HEK293 (cell line): ENCODE measurements around the gene DNAJC4.
"Not testable (repeated sequence)": the region's sequence is repeated elsewhere in the genome, so short reads cannot be mapped to it uniquely, and the experiment has no call there.

Experiments
- CTCF ChIA-PET: fragments of 350-600 bp; formaldehyde crosslinking; extraction: SDS; loops from one replicate; lab custom pipeline; 2021; ENCODE audit warnings: antibody characterized with exemption; lab: Yijun Ruan, JAX
- POLR2A ChIA-PET: fragments of 300-600 bp; formaldehyde crosslinking; extraction: SDS; loops from one replicate; lab custom pipeline; 2020; ENCODE audit warnings: antibody characterized with exemption, inconsistent platforms; lab: Yijun Ruan, JAX
- H3K27ac ChIP-seq: fragments of 200-500 bp; sonication (Bioruptor generic); 2 replicates; pipeline ENCODE4 v1.5.1; 2014; ENCODE audit warnings: low read depth, low read length, control low read depth, inconsistent platforms; ENCODE audit errors: extremely low read depth
- H3K36me3 ChIP-seq, 2 experiments: fragments of 200-500 bp in 1 of 2; sonication (Bioruptor generic) in 1 of 2; 1 replicate in 1 of 2; 2 replicates in 1 of 2; pipeline ENCODE4 v1.5.1; 2014 to 2017; ENCODE audit warnings: inconsistent platforms in 2 of 2, low read length in 2 of 2; ENCODE audit not compliant: control insufficient read depth in 2 of 2, insufficient read depth in 1 of 2
- H3K4me1 ChIP-seq: fragments of 200-500 bp; sonication (Bioruptor generic); 2 replicates; pipeline ENCODE4 v1.5.1; 2014; ENCODE audit warnings: mild to moderate bottlenecking, low read length, inconsistent platforms; ENCODE audit not compliant: control insufficient read depth, insufficient read depth
- H3K4me3 ChIP-seq: 2 replicates; pipeline ENCODE4 v1.5.1; 2011; ENCODE audit warnings: low read depth, mild to moderate bottlenecking, control low read depth, low read length, moderate library complexity
- H3K9me3 ChIP-seq: fragments of 200-500 bp; sonication (Bioruptor generic); 2 replicates; pipeline ENCODE4 v1.5.1; 2014; ENCODE audit warnings: low read depth, low read length, inconsistent platforms; ENCODE audit not compliant: control insufficient read depth, insufficient read depth
- GFI1B ChIP-seq: fragments of 450-650 bp; formaldehyde crosslinking; IDR thresholded peaks from 2 replicates; pipeline ENCODE4 v1.5.1; 2016; ENCODE audit warnings: missing biosample characterization, missing genetic modification characterization
- GLI4 ChIP-seq: fragments of 450-650 bp; formaldehyde crosslinking; IDR thresholded peaks from 2 replicates; pipeline ENCODE4 v1.5.1; 2016; ENCODE audit warnings: missing biosample characterization, missing genetic modification characterization
- GLIS2 ChIP-seq: fragments of 450-650 bp; formaldehyde crosslinking; IDR thresholded peaks from 2 replicates; pipeline ENCODE4 v1.5.1; 2016; ENCODE audit warnings: missing biosample characterization, missing genetic modification characterization
- HOXD13 ChIP-seq: sonication (generic); formaldehyde crosslinking; IDR thresholded peaks from 2 replicates; pipeline ENCODE4 v1.8.0; 2022; ENCODE audit warnings: missing genetic modification reagents, borderline replicate concordance
- IKZF3 ChIP-seq: fragments of 450-650 bp; IDR thresholded peaks from 2 replicates; pipeline ENCODE4 v1.5.0; 2018; ENCODE audit warnings: missing biosample characterization, mild to moderate bottlenecking, missing genetic modification characterization, moderate library complexity
- TCF7L2 ChIP-seq: IDR thresholded peaks from 2 replicates; pipeline ENCODE4 v1.6.1; 2011; ENCODE audit warnings: low read depth, mild to moderate bottlenecking, inconsistent platforms, low read length, moderate library complexity, borderline replicate concordance
- ZBTB17 ChIP-seq: fragments of 450-650 bp; formaldehyde crosslinking; IDR thresholded peaks from 2 replicates; pipeline ENCODE4 v1.5.1; 2016; ENCODE audit warnings: missing biosample characterization, missing genetic modification characterization
- ZBTB21 ChIP-seq: fragments of 450-650 bp; formaldehyde crosslinking; IDR thresholded peaks from 2 replicates; pipeline ENCODE4 v1.5.1; 2017; ENCODE audit warnings: missing biosample characterization, missing genetic modification characterization
- ZNF121 ChIP-seq: fragments of 450-650 bp; formaldehyde crosslinking; IDR thresholded peaks from 2 replicates; pipeline ENCODE4 v1.5.1; 2016; ENCODE audit warnings: missing biosample characterization, missing genetic modification characterization
- ZNF133 ChIP-seq: fragments of 450-650 bp; formaldehyde crosslinking; IDR thresholded peaks from 2 replicates; pipeline ENCODE4 v1.5.1; 2016; ENCODE audit warnings: missing biosample characterization, missing genetic modification characterization
- ZNF174 ChIP-seq: fragments of 450-650 bp; formaldehyde crosslinking; IDR thresholded peaks from 2 replicates; pipeline ENCODE4 v1.5.0; 2017; ENCODE audit warnings: missing biosample characterization, mild to moderate bottlenecking, missing genetic modification characterization
- ZNF311 ChIP-seq: fragments of 450-650 bp; formaldehyde crosslinking; IDR thresholded peaks from 2 replicates; pipeline ENCODE4 v1.5.1; 2017; ENCODE audit warnings: missing biosample characterization, missing genetic modification characterization, borderline replicate concordance
- ZNF394 ChIP-seq: fragments of 450-650 bp; formaldehyde crosslinking; IDR thresholded peaks from 2 replicates; pipeline ENCODE4 v1.5.1; 2016; ENCODE audit warnings: missing biosample characterization, missing genetic modification characterization, mild to moderate bottlenecking, moderate library complexity, borderline replicate concordance
- ZNF423 ChIP-seq: fragments of 450-650 bp; formaldehyde crosslinking; IDR thresholded peaks from 2 replicates; pipeline ENCODE4 v1.5.1; 2016; ENCODE audit warnings: missing biosample characterization, missing genetic modification characterization
- ZNF426 ChIP-seq: fragments of 450-650 bp; formaldehyde crosslinking; IDR thresholded peaks from 2 replicates; pipeline ENCODE4 v1.5.1; 2017; ENCODE audit warnings: missing biosample characterization, missing genetic modification characterization, mild to moderate bottlenecking, inconsistent platforms, moderate library complexity
- ZNF544 ChIP-seq: fragments of 450-650 bp; formaldehyde crosslinking; IDR thresholded peaks from 2 replicates; pipeline ENCODE4 v1.5.0; 2017; ENCODE audit warnings: missing biosample characterization, missing genetic modification characterization
- ZNF596 ChIP-seq: fragments of 450-650 bp; IDR thresholded peaks from 2 replicates; pipeline ENCODE4 v1.5.0; 2018; ENCODE audit warnings: missing biosample characterization, mild to moderate bottlenecking, missing genetic modification characterization, moderate library complexity
- ZNF621 ChIP-seq: fragments of 450-650 bp; formaldehyde crosslinking; IDR thresholded peaks from 2 replicates; pipeline ENCODE4 v1.5.1; 2017; ENCODE audit warnings: missing biosample characterization, missing genetic modification characterization
- ZNF707 ChIP-seq: fragments of 450-650 bp; formaldehyde crosslinking; IDR thresholded peaks from 2 replicates; pipeline ENCODE4 v1.5.1; 2016; ENCODE audit warnings: missing biosample characterization, missing genetic modification characterization
- ZNF747 ChIP-seq: fragments of 450-650 bp; formaldehyde crosslinking; IDR thresholded peaks from 2 replicates; pipeline ENCODE4 v1.5.1; 2016; ENCODE audit warnings: missing biosample characterization, missing genetic modification characterization
- ZNF785 ChIP-seq: fragments of 450-650 bp; formaldehyde crosslinking; IDR thresholded peaks from 2 replicates; pipeline ENCODE4 v1.5.1; 2016; ENCODE audit warnings: missing biosample characterization, missing genetic modification characterization
- ZNF791 ChIP-seq: fragments of 450-650 bp; formaldehyde crosslinking; IDR thresholded peaks from 2 replicates; pipeline ENCODE4 v1.5.1; 2016; ENCODE audit warnings: missing biosample characterization, missing genetic modification characterization
- ZNF792 ChIP-seq: fragments of 450-650 bp; formaldehyde crosslinking; IDR thresholded peaks from 2 replicates; pipeline ENCODE4 v1.5.1; 2016; ENCODE audit warnings: missing biosample characterization, missing genetic modification characterization
- ZNF830 ChIP-seq: fragments of 450-650 bp; IDR thresholded peaks from 2 replicates; pipeline ENCODE4 v1.5.0; 2018; ENCODE audit warnings: missing biosample characterization, missing genetic modification characterization, low read depth, mild to moderate bottlenecking, moderate library complexity
- ZSCAN23 ChIP-seq: fragments of 450-650 bp; formaldehyde crosslinking; IDR thresholded peaks from 2 replicates; pipeline ENCODE4 v1.5.1; 2016; ENCODE audit warnings: missing biosample characterization, missing genetic modification characterization
- TF ChIP-seq, protein P1 (sequence below): fragments of 450-650 bp; formaldehyde crosslinking; IDR thresholded peaks from 2 replicates; pipeline ENCODE4 v1.5.1; 2016; ENCODE audit warnings: missing biosample characterization, missing genetic modification characterization
- TF ChIP-seq, protein P2 (sequence below): fragments of 450-650 bp; formaldehyde crosslinking; IDR thresholded peaks from 2 replicates; pipeline ENCODE4 v1.5.1; 2016; ENCODE audit warnings: missing biosample characterization, missing genetic modification characterization
- TF ChIP-seq, protein P3 (sequence below): fragments of 450-650 bp; formaldehyde crosslinking; IDR thresholded peaks from 2 replicates; pipeline ENCODE4 v1.5.1; 2017; ENCODE audit warnings: missing biosample characterization, missing genetic modification characterization

The DNAJC4 gene

DNA sequence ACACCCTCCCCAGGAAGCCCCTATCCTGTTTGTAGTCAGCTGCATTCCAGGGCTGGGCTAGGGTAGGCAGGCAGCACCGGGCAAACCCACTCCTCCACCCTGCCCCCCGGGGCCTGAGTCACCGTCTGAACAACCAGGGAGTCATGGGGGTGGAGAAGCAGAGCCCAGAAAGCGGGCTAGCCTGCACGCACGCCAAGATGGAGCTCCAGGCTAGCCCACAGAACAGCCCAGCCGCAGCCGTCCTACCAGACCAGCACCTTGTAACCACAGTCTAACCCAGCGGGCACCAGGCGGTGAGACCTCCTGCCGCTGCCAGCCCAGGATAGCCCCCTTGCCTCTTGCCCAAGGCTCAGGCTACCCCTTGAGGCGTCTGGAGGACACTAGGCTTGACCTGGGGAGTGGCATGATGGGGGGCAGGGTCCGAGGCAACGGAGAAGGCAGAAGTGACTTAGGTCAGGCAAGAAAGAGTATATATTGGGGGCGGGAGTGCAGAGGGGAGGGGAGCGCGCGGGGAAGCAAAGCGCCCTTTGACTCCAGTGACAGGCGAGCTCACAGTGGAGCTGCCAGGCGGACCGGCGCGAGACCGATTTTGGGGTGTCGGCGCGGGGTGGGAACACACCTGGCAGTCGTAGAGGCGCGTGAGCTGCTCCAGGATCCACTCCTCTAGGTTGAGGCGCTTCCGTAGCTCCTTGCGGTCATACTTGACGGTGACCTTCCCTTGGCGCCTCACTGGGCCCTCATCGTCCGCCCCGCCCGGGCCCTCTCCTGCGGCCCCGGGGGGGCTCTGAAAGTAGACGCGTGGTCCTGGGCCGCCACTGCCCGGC, 15.7 kb downstream of the DNAJC4 start (continued):
- no peak for TF ChIP-seq ZBTB21 (tag by site-specific recombination)
- TF ChIP-seq HOXD13 (CRISPR knock-in tag): no peak
- no peak for TF ChIP-seq IKZF3 (tag by site-specific recombination)
- TF ChIP-seq ZNF792 (tag by site-specific recombination): no peak
- no peak for TF ChIP-seq ZNF830 (tag by site-specific recombination)
- TF ChIP-seq GLI4: no peak
- no peak for TF ChIP-seq ZNF791 (tag by site-specific recombination)
- TF ChIP-seq TCF7L2: no peak
- peak; percentile 86 for TF ChIP-seq GLIS2 (tag by site-specific recombination)
- no peak for TF ChIP-seq ZNF544 (tag by site-specific recombination)
- TF ChIP-seq ZNF785 (tag by site-specific recombination): no peak
- TF ChIP-seq ZNF394 (tag by site-specific recombination): peak; percentile 82
- no peak for TF ChIP-seq ZNF174
- TF ChIP-seq, all 188 proteins: peak for 34

DNA sequence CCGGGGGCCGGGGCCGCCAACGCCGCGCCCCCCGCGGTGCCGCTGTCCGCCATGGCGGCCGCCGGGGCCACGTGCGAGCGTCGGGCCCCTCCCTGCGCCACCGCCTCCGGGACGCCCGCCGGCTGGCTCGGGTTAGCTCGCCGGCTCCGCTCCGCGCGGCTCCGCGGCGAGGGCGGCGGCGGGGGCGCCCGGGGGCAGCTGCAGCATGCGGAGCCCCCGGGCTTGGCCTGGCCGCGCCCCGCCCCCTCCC, 16.2 kb downstream of the DNAJC4 start:
- not testable (repeated sequence) for H3K9me3 ChIP-seq, H3K4me1 ChIP-seq
- peaks cover 0 to 20% of the 10 kb centered on the region in 2 experiments; a peak in 1 of 3 replicates for H3K36me3 ChIP-seq
- CTCF ChIA-PET: interaction anchor here (1.7 kb wide), 2 partner anchors 8 to 58 kb away, joined by 5 to 8 read pairs; no protein-coding TSS in a partner anchor
- POLR2A ChIA-PET: interaction anchor here (1.1 to 7.2 kb wide), 6 partner anchors 14 to 71 kb away, joined by 3 to 96 read pairs (median 8); partner anchors contain the start of genes NUDT22, PRDX5, TRMT112 and TRPT1
- peak overlapping the region; percentile 66; the same call in 1 of the 2 replicates for H3K27ac ChIP-seq
- peak overlapping the region; percentile 68 for H3K4me3 ChIP-seq

DNA sequence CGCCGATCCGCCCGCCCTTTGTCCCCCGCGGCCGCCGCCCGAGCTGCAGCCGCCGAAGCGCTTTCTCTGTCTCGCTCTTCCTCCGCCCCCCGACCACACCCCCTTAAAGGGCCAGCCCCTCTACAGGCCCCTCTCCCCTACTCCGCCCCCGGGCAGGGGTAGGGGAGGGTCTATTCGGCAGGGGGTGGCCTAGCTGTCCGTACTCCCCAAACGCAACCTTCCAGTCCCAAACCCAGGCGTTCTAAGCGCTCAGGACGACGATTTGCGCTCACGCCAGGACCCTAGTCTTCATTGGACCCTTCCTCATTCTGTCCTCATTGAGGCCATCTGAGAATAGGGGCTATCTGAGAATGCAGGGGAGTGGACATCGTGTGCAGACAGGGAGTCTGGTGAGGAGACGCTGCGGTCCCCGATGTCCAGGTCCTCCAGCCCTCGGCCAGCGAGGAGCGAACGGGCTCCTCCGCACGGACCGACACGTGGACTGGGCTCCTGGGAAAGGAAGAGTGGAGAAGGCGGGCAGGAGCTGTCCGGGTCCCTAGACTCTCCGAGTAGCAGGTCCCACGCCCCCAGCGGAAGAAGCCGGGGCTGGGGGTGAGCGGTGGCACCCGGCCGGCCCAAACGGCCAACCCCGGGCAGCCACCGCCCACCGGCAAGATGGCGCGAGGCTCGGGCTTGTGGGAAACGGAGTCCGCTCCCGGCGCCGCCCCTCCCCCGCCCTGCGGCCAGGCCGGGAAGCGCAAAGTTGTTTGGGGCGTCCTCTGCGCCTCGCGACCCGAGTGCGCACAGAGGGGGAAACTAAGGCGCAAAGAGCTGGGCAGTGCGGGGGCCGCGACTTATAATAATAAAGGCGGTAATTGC, 16.8 kb downstream of the DNAJC4 start, which contains the start of gene PPP1R14B:
Gene PPP1R14B, minus strand, starts transcription at position 73 of the 858 bp plus-strand sequence. CDS start 270 bp downstream, outside the sequence.
- H3K4me1 ChIP-seq: peaks cover 7% of the 10 kb centered on the region
- H3K36me3 ChIP-seq: peaks cover 0 to 20% of the 10 kb centered on the region in 2 experiments; a peak in 1 of 3 replicates
- POLR2A ChIA-PET: interaction anchor here (1.1 to 7.2 kb wide), 5 partner anchors 21 to 71 kb away, joined by 3 to 96 read pairs (median 7); partner anchors contain the start of genes NUDT22, PRDX5, TRMT112 and TRPT1
- CTCF ChIA-PET: interaction anchor here (1.1 to 1.7 kb wide), 3 partner anchors 8 to 58 kb away, joined by 4 to 8 read pairs (median 5); no protein-coding TSS in a partner anchor
- H3K4me3 ChIP-seq: peak within 1 kb of the TSS; percentile 68
- peak within 1 kb of the TSS; percentile 73 for H3K27ac ChIP-seq
- H3K9me3 ChIP-seq: no peaks in the 10 kb centered on the region
- no peak for TF ChIP-seq ZSCAN23 (tag by site-specific recombination)
- TF ChIP-seq ZNF133: no peak
- TF ChIP-seq ZNF311: no peak
- no peak for TF ChIP-seq ZNF121
- no peak for TF ChIP-seq ZNF747 (tag by site-specific recombination)
- TF ChIP-seq GFI1B: no peak
- TF ChIP-seq, protein P1, sequence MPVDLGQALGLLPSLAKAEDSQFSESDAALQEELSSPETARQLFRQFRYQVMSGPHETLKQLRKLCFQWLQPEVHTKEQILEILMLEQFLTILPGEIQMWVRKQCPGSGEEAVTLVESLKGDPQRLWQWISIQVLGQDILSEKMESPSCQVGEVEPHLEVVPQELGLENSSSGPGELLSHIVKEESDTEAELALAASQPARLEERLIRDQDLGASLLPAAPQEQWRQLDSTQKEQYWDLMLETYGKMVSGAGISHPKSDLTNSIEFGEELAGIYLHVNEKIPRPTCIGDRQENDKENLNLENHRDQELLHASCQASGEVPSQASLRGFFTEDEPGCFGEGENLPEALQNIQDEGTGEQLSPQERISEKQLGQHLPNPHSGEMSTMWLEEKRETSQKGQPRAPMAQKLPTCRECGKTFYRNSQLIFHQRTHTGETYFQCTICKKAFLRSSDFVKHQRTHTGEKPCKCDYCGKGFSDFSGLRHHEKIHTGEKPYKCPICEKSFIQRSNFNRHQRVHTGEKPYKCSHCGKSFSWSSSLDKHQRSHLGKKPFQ (tag by site-specific recombination): no peak
- TF ChIP-seq ZBTB17 (tag by site-specific recombination): peak; percentile 40; the same call in 1 of the 2 replicates
- TF ChIP-seq, protein P2, sequence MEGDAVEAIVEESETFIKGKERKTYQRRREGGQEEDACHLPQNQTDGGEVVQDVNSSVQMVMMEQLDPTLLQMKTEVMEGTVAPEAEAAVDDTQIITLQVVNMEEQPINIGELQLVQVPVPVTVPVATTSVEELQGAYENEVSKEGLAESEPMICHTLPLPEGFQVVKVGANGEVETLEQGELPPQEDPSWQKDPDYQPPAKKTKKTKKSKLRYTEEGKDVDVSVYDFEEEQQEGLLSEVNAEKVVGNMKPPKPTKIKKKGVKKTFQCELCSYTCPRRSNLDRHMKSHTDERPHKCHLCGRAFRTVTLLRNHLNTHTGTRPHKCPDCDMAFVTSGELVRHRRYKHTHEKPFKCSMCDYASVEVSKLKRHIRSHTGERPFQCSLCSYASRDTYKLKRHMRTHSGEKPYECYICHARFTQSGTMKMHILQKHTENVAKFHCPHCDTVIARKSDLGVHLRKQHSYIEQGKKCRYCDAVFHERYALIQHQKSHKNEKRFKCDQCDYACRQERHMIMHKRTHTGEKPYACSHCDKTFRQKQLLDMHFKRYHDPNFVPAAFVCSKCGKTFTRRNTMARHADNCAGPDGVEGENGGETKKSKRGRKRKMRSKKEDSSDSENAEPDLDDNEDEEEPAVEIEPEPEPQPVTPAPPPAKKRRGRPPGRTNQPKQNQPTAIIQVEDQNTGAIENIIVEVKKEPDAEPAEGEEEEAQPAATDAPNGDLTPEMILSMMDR (tag by site-specific recombination): peak; percentile 50
- TF ChIP-seq ZNF596 (tag by site-specific recombination): no peak
- TF ChIP-seq ZNF423 (tag by site-specific recombination): no peak
- TF ChIP-seq ZNF707 (tag by site-specific recombination): no peak
- no peak for TF ChIP-seq ZNF426
- no peak for TF ChIP-seq ZNF621 (tag by site-specific recombination)
- TF ChIP-seq, protein P3, sequence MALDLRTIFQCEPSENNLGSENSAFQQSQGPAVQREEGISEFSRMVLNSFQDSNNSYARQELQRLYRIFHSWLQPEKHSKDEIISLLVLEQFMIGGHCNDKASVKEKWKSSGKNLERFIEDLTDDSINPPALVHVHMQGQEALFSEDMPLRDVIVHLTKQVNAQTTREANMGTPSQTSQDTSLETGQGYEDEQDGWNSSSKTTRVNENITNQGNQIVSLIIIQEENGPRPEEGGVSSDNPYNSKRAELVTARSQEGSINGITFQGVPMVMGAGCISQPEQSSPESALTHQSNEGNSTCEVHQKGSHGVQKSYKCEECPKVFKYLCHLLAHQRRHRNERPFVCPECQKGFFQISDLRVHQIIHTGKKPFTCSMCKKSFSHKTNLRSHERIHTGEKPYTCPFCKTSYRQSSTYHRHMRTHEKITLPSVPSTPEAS (tag by site-specific recombination): no peak
